MCF 10A (cell line): Measurements from ENCODE around the gene DNAI1. TPM values are rescaled to one million over a fixed set of nuclear protein-coding genes. Genes with fewer than 3 reads are reported as not detected.

ENCODE experiments used
- BruUV-seq: library from RNA; stranded (reverse); fragments of 400-500 nt; replicated peaks from 2 replicates; lab custom pipeline; 2021; lab: Mats Ljungman, UMichigan
- CTCF ChIA-PET: fragments of 300-600 bp; sonication (Branson Sonifier 250); formaldehyde crosslinking; extraction: SDS; loops from one replicate; lab custom pipeline; 2021; ENCODE audit warnings: antibody characterized with exemption, inconsistent platforms; lab: Yijun Ruan, JAX
- POLR2A ChIA-PET: fragments of 300-600, 350-650 bp; sonication (Branson Sonifier 250); formaldehyde crosslinking; extraction: SDS; loops from one replicate; lab custom pipeline; 2020; ENCODE audit warnings: antibody characterized with exemption, inconsistent platforms; lab: Yijun Ruan, JAX
- DNase-seq: peaks from one replicate; pipeline ENCODE4 v3.0.0-alpha.2; 2018; ENCODE audit not compliant: unreplicated experiment
- H3K27ac Mint-ChIP-seq: one replicate; pipeline ENCODE4 v1.8.0; 2022; ENCODE audit warnings: mild to moderate bottlenecking, low read depth, mixed read lengths; ENCODE audit not compliant: unreplicated experiment
- H3K27me3 Mint-ChIP-seq: one replicate; pipeline ENCODE4 v1.8.0; 2022; ENCODE audit warnings: mixed read lengths; ENCODE audit not compliant: insufficient read depth, unreplicated experiment
- H3K36me3 Mint-ChIP-seq: one replicate; pipeline ENCODE4 v1.8.0; 2022; ENCODE audit warnings: mild to moderate bottlenecking, moderate library complexity, mixed read lengths; ENCODE audit not compliant: insufficient read depth, unreplicated experiment
- H3K4me1 Mint-ChIP-seq: one replicate; pipeline ENCODE4 v1.8.0; 2022; ENCODE audit warnings: mixed read lengths; ENCODE audit not compliant: insufficient read depth, unreplicated experiment
- H3K4me3 Mint-ChIP-seq: one replicate; pipeline ENCODE4 v1.8.0; 2022; ENCODE audit warnings: mild to moderate bottlenecking, moderate library complexity, mixed read lengths; ENCODE audit not compliant: unreplicated experiment
- H3K9me3 Mint-ChIP-seq: one replicate; pipeline ENCODE4 v1.8.0; 2022; ENCODE audit warnings: mixed read lengths; ENCODE audit not compliant: unreplicated experiment
- intact Hi-C: fragments of 100-400 bp; cut with micrococcal nuclease; formaldehyde crosslinking; loops from 2 replicates; pipeline ENCODE4 v1.14.1; 2022
- total RNA-seq: library from RNA; stranded (reverse); gene quantifications from 2 replicates; pipeline ENCODE4 v1.2.3, GENCODE V29; 2022
- TF ChIP-seq, protein P1 (sequence below): fragments of 200-600 bp; IDR thresholded peaks from one replicate; pipeline ENCODE4 v1.8.0; 2022; ENCODE audit warnings: antibody characterized with exemption, mild to moderate bottlenecking; ENCODE audit not compliant: unreplicated experiment

DNAI1 gene
- total RNA-seq, 1 experiment from 2014 or later: not detected

DNA sequence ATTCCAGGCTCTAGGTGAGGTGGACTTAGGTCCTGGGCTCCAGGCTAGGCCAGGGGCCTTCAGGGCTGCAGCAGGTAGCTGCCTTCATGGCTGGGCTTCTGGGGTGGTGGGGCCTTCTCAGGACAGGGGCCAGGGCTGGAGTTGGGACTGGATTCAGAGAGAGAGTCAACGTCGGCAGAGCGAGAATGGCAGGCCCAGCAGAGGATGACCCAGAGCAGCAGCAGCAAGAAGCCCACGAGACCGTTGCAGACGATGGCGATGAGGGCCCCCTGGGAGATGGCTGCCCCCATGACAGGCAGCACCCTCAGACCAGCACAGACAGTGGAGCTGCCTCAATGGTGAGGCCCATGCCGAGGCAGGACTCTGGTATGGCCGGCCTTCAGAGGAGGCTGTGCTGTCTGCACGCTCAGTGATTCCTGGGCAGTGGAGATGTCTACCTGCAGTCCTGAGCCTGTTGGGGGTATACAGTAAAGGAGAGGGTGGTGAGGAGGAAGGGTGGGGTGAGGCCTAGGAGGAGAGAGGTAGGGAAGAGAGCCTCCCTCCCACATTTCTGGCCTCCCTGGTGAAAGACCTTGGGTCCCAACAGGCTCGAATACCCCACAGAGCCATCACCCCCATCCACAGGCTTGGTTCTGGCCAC, 62.9 kb downstream of the DNAI1 start:
- TF ChIP-seq, protein P1, sequence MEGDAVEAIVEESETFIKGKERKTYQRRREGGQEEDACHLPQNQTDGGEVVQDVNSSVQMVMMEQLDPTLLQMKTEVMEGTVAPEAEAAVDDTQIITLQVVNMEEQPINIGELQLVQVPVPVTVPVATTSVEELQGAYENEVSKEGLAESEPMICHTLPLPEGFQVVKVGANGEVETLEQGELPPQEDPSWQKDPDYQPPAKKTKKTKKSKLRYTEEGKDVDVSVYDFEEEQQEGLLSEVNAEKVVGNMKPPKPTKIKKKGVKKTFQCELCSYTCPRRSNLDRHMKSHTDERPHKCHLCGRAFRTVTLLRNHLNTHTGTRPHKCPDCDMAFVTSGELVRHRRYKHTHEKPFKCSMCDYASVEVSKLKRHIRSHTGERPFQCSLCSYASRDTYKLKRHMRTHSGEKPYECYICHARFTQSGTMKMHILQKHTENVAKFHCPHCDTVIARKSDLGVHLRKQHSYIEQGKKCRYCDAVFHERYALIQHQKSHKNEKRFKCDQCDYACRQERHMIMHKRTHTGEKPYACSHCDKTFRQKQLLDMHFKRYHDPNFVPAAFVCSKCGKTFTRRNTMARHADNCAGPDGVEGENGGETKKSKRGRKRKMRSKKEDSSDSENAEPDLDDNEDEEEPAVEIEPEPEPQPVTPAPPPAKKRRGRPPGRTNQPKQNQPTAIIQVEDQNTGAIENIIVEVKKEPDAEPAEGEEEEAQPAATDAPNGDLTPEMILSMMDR: no peak
- no TSS peak for BruUV-seq
- DNase-seq: no peak
- ChIA-PET CTCF (interaction anchor here (0.5 to 0.9 kb wide), 3 partner anchors 26 to 70 kb away, joined by 3 to 4 read pairs (median 3); no protein-coding TSS in a partner anchor), POLR2A (no interaction called here)
- intact Hi-C loops: no loop called here
- no peak overlapping the region for H3K27ac Mint-ChIP-seq
- peaks cover 37% of the 10 kb centered on the region for H3K27me3 Mint-ChIP-seq
- no peaks in the 10 kb centered on the region for H3K4me1 Mint-ChIP-seq
- no peaks in the 10 kb centered on the region for H3K9me3 Mint-ChIP-seq
- H3K4me3 Mint-ChIP-seq: no peak overlapping the region
- H3K36me3 Mint-ChIP-seq: no peaks in the 10 kb centered on the region

DNA sequence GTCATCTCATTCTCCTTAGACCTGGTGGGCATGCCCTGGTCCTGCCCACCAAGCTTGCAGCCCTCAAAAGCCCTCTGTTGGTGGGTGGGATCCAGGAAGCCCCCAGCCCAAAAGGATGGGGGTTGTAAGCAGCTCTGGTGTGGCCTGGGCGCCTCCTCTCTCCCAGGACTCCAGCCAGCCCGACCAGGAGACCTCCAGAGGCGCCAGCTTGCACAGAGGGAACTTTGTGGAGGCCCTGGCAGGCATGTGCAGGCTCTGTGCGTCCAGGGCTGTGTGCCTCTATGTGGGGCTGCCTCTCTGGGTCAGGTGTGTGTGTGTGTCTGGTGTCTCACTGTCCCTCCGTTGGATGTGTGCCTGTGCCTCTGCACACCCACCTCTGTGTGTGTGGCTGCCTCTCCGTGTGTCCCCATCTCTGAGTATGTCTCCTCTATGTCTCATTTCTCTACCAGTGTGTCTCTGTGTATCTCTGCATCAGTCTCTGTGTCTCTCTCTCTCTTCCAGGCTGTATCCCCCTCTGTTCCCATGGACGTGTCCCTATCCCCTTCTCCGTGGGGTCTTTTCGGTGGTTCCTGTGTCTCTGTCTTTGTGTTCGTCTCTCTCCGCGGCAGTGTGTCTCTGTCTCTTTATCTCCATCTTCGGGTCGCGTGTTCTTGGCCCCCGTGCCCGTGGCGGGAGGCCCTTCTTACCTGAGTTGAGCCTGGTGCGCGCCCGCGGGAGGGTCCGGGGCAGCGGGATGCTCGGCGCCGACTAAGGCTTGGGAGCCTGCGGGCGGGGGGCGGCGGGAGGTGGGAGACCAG, 63.7 kb downstream of the DNAI1 start:
- H3K4me3 Mint-ChIP-seq: peak overlapping the region; percentile 1
- DNase-seq: no peak
- H3K27me3 Mint-ChIP-seq: peaks cover 36% of the 10 kb centered on the region
- no peaks in the 10 kb centered on the region for H3K36me3 Mint-ChIP-seq
- TF ChIP-seq, protein P1: no peak
- POLR2A ChIA-PET: no interaction called here
- no peak overlapping the region for H3K27ac Mint-ChIP-seq
- H3K4me1 Mint-ChIP-seq: no peaks in the 10 kb centered on the region
- intact Hi-C loops: no loop called here
- no peaks in the 10 kb centered on the region for H3K9me3 Mint-ChIP-seq
- CTCF ChIA-PET: interaction anchor here (1.0 kb wide), 2 partner anchors 20 to 66 kb away, joined by 3 read pairs; no protein-coding TSS in a partner anchor
- no TSS peak for BruUV-seq

GRCh38 chr9:34522971-34523797, 64.6 kb downstream of the DNAI1 start, which contains the start of gene ENHO:
Gene ENHO (minus strand): TSS chr9:34522990. CDS start chr9:34521695, 1,295 bp downstream.
- CTCF ChIA-PET: interaction anchor here (0.7 to 1.2 kb wide), 6 partner anchors 9 to 268 kb away, joined by 3 read pairs; no protein-coding TSS in a partner anchor
- Mint-ChIP-seq H3K9me3 (no peaks in the 10 kb centered on the region), H3K27me3 (peaks cover 36% of the 10 kb centered on the region), H3K4me1 (no peaks in the 10 kb centered on the region), H3K36me3 (no peaks in the 10 kb centered on the region), H3K27ac (no peak within 1 kb of the TSS), H3K4me3 (peak within 1 kb of the TSS; percentile 1)
- TF ChIP-seq, protein P1: no peak
- POLR2A ChIA-PET: no interaction called here
- no TSS peak for BruUV-seq
- intact Hi-C loops: no loop called here
- peak; percentile 89 for DNase-seq
